TTC549 (cell line): ENCODE measurements around the gene GID8.

Experiments
- FAIRE-seq: peaks from 2 replicates; lab custom pipeline; 2012; peaks lifted over from hg19 to GRCh38; lab: Jason Lieb, UNC

The GID8 gene

DNA sequence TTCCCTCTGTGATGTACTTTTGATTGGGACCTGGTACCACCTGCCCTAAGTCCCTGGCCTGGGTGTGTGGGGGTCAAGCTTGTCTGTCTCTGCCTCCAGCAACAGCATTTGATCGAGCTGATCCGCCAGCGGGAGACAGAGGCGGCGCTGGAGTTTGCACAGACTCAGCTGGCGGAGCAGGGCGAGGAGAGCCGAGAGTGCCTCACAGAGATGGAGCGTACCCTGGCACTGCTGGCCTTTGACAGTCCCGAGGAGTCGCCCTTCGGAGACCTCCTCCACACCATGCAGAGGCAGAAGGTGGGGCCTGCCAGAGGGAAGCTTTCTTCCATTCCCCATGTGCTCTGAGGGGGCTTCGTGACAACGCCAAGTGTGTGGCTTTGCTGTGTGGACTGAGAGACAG, 5.4 kb downstream of the GID8 start:
- no peak for FAIRE-seq

DNA sequence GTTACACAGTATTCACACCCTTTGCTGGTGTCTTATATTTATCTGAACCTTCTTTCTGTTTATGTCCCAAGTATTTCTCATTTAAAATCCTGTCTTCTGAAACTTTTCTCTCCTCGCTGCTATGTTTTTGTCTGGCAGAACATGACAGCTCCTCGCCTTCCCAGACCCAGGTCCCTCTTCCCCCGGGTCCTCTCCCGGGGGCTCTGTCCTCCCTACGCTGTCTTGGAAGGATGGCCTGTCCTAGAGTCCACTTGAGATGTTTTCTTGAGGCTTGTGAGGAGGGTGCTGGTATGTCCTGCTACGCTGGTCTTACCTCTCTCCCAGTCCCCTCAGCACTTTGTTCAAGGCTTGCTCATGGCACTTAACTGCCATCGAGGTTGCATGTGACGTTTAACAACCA, 6.2 kb downstream of the GID8 start:
- FAIRE-seq: no peak

GRCh38 chr20:62944746-62945145, 6.8 kb downstream of the GID8 start:
- no peak for FAIRE-seq

- FAIRE-seq: no peak
Measured at GRCh38 chr20:62945771-62946339, 7.9 kb downstream of the GID8 start.

DNA sequence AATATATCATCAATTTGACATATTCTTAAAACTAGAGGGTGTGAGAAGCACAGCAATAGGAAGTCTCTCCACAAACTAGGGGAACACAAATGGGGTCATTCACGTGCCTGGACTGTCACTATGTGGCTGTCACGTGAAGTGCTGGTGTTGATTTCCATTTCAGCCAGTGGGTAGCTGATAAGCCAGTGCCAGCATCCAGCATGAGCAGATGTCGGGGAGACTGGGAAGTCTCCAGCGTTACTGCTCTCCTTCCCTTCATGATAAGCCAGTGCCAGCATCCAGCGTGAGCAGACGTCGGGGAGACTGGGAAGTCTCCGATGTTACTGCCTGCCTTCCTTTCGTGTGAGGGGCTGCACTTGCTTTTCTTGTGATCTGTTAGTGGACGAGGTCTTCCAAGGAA, 9.0 kb downstream of the GID8 start:
- FAIRE-seq: no peak

GRCh38 chr20:62947532-62948300, 9.8 kb downstream of the GID8 start:
- FAIRE-seq: no peak

- FAIRE-seq: no peak
Measured at GRCh38 chr20:62949153-62949821, 11.3 kb downstream of the GID8 start.

- no peak for FAIRE-seq
Measured at GRCh38 chr20:62949962-62950361, 12.0 kb downstream of the GID8 start.

DNA sequence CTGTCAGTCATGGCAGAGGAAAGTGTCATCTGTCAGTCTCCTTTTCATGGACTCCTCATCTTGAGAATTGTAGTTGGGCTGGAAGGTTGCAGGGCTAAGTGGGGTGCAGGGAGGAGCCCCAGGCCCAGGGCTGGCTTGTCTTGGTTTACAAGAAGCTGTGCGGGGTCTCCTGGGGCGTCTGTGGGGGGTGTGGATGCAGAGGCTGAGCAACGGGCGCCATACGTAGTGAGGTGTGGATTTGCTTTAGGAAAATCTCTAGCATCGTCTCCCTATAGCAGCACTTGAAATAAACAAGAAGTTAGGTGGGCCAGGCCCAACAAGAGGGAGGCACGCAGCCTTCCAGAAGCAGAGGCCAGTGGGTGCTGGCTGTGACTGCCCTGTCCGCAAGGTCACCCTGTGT, 12.8 kb downstream of the GID8 start:
- no peak for FAIRE-seq

- FAIRE-seq: no peak
Measured at GRCh38 chr20:62951143-62951895, 13.4 kb downstream of the GID8 start.

- no peak for FAIRE-seq
Measured at GRCh38 chr20:62951896-62952372, 14.0 kb downstream of the GID8 start.

- FAIRE-seq: no peak
Measured at GRCh38 chr20:62952373-62952967, 14.5 kb downstream of the GID8 start, which contains the start of gene SLC17A9. SLC17A9 (plus strand) TSS chr20:62952709; CDS start chr20:62952831, 122 bp downstream.

DNA sequence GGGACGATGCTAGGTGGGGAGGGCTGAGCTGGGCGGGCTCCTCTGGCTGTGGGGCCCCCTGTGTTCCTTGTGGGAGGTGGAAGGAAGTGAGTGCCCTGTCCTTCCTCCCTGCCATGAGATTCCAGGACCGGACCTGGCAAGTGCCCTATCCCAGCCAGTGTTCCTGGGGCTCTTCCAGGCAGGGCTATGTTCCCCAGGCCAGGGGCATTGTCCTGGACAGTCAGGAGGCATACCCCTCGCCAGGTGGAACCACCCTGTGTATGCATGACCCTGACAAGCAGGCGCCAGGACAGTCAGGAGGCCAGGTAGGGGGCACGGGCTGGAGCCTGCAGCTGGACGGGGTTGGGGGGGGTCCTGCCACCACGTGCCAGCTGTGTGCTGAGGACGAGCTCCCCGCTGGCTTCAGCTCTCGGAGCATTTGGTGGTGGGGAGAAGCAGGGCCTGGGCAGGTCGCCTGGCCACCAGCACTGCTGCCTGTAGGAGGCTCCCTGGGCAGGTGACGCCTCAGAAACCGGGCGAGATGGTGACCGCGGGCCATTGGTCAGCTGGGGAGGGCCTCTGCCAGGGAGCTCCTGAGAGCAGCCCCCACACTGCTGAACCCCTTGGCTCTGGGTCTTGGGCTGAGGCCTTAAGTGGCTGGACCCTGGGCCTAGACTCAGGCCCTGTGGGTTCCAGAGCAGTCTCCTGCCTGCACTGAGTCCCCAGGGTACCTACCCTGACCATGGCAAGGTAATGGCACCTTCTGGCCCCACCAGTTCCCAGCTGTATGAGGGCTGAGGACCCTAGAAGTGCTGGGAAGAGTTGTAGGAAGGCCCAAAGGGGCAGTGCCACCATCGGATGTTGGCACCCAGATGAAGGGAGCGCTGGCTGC, 15.3 kb downstream of the GID8 start:
- no peak for FAIRE-seq

GRCh38 chr20:62953839-62954703, 16.1 kb downstream of the GID8 start:
- no peak for FAIRE-seq

DNA sequence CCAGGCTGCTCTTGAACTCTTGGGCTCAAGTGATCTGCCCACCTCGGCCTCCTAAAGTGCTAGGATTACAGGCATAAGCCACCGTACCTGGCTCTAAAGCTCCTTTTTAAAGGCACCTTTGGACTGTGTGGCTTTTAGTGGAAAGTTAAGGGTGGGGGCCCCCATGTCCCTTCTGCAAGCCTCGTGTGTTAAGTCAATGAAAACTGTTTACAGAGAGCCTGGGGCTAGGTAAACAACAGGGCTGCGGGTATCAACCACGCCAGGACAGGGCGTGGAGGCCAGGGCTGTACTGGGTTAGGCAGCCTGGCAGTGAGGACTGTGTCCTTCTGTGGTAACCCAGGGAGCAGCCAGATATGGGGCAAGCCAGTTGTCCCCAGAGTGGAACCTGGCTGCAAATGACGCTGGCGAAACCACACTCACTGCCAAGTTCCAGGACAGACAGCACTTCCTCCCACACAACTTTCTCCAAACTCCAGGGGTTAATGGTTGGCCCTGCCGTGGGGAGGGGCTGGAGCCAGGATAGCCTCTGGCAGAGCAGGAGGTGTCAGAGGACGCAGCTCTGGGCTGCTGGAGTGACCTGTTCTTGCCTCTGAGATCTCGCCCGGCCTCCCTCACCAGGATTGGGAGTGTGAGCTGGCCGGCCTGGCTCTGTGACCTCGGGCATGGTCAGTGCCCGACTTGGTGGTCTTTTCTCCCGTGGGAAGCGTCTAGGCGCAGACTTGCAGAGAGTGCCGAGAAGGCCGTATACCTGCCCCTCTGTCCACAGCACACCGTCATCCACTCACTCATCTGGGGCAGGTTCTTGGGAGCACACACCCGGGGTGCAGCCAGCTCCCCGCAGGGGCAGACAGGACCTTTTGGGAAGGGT, 17.8 kb downstream of the GID8 start:
- FAIRE-seq: no peak

DNA sequence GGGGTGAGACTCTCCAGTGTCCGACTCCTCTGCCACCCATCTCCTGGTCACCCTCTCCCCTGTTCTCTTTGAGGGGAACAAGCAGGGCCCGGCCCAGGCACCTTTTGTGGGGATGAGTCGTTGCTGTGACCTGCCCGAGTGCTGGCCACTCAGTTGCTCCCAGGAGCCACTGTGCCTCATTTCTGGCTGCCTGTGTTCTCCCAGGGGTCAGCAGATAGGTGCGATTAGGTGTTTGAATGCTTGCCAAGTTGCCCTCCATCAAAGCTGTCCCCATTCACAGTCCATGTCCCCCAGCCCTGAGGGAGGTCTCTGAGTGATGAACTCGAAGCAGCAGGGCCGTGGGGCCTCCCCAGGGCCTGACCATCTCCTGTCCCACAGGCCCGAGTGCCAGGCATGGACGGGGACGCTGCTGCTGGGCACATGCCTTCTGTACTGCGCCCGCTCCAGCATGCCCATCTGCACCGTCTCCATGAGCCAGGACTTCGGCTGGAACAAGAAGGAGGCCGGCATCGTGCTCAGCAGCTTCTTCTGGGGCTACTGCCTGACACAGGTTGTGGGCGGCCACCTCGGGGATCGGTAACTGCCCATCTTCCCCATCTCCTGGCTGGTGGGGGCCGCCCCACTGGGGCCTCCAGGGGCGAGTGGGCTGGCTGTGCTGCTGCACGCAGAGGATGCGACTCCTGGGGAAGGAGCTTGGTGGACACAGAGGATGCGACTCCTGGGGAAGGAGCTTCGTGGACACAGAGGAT, 18.6 kb downstream of the GID8 start:
- FAIRE-seq: no peak

DNA sequence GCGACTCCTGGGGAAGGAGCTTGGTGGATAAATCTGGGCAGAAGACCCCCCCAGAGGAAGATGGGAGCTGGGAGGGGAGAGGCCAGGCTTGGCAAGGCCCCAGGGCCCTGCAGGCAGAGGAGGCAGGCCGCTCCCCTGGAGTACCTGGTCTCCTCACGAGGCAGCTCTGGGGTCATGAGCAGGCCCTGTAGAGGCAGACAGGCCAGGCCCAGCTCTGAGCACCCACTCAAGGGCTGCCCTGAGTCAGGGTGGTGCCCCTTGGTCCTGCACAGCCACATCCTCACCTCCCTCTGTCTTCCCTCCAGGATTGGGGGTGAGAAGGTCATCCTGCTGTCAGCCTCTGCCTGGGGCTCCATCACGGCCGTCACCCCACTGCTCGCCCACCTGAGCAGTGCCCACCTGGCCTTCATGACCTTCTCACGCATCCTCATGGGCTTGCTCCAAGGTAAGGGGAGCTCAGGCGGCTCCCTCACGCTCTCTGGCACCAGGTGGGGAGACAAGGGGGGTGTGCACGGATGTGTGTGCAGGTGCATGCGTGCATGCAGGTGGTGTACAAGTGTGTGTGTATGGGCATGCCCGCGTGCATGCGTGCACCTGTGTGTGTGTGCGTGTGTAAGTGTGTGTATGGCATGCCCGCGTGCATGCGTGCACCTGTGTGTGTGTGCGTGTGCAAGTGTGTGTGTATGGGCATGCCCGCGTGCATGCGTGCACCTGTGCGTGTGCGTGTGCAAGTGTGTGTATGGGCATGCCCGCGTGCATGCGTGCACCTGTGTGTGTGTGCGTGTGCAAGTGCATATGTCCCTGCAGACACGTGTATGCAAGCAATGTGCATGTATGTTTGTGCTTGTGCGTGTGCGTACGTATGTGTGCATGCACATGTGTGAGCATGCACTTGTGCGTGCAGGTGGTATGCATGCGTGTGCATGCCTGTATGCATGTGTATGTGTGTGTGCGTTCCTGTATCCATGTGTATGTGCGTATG, 19.5 kb downstream of the GID8 start:
- FAIRE-seq: no peak
